ENCODE measurements around the gene RGS7. TPM values are rescaled to one million over a fixed set of nuclear protein-coding genes. Genes with fewer than 3 reads are reported as not detected.

RGS7 gene
- total RNA-seq, 2 experiments from 2014 or later, result not detected

DNA sequence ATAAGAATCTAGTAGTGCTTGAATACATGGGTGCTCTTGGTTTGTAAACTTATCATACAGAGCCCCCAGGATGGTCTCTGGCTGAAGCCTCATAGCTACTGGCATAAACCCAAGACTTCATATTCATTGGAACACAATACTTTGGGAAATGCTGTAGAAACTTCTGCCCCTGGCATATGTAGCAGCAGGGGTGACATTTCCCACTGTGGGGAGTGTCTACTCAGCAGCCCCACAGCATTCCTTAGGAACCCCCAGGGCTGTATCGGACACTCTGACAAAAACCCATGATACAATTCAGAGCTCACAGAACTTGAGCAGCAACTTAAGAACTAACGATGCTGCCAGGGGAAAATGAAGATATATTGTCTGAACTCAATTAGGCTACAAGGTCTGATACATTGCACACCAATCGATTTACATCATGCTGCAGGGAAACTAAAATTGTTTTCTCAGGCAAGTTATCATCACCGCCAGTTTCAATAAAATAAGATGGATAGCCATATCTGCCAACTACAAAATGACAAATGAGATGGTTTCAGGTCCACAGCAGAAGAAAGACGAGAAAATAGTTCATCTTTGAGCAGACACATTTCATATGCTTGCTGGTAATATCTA, 564.0 kb downstream of the RGS7 start:
- no peaks in the 10 kb centered on the region for H3K79me2 ChIP-seq (ENCODE audit: insufficient read depth, low read depth, low read length)
- ChIA-PET CTCF (ENCODE audit: unreplicated experiment) (no interaction called here), POLR2A (interaction anchor here (0.7 kb wide), 1 partner anchor 13 kb away, joined by 4 read pairs; no protein-coding TSS in a partner anchor)
- no peaks in the 10 kb centered on the region for H3K36me3 ChIP-seq (ENCODE audit: insufficient read depth, low read length)
- H2AFZ ChIP-seq (ENCODE audit: low read length), result no peak overlapping the region
- no peak overlapping the region for H3K4me2 ChIP-seq (ENCODE audit: low read length)
- no peaks in the 10 kb centered on the region for H3K9me2 ChIP-seq (ENCODE audit: insufficient read depth, low read length)
- no TSS peak for BruUV-seq (replicated peaks)
- H3K4me3 ChIP-seq (ENCODE audit: low read depth, low read length, poor library complexity, severe bottlenecking), result no peak overlapping the region
- no peak for DNase-seq (ENCODE audit: low spot score)
- intact Hi-C loops (cut with micrococcal nuclease; ENCODE audit: unreplicated experiment), result no loop called here
- H3K27ac ChIP-seq (ENCODE audit: low read depth, low read length, poor library complexity, severe bottlenecking), result no peak overlapping the region
- no peak for TF ChIP-seq EZH2phosphoT487 (IDR thresholded peaks at IDR 0.05; ENCODE audit: borderline replicate concordance, low read depth, low read length)
- H3K9me3 ChIP-seq (ENCODE audit: low read length), result no peaks in the 10 kb centered on the region
- no peaks in the 10 kb centered on the region for H3K4me1 ChIP-seq (ENCODE audit: insufficient read depth, low read length, poor library complexity, severe bottlenecking)
- no peaks in the 10 kb centered on the region for H4K20me1 ChIP-seq (ENCODE audit: insufficient read depth, low read length)

DNA sequence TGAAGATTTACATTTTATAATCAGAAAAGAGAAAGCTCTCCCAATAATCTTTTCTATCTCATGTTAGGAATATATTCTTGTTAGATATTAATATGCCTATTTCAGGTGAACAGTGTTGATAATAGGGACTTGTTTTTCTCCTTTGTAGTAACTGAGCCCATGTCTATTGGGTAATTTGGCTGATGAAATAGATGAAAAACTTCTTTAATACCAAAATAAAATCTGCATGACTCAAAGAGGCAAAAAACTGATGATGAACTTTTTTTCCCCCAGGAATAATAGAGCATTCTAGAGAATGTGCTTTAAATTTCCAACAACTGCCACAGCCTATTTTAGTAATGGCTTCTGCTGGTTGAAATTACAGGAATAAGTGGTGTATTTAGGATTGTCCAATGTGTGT, 566.1 kb downstream of the RGS7 start:
- Histone ChIP-seq H3K36me3 (ENCODE audit: insufficient read depth, low read length) (no peaks in the 10 kb centered on the region), H3K9me3 (ENCODE audit: low read length) (no peaks in the 10 kb centered on the region), H3K4me3 (ENCODE audit: low read depth, low read length, poor library complexity, severe bottlenecking) (no peak overlapping the region), H3K79me2 (ENCODE audit: insufficient read depth, low read depth, low read length) (no peaks in the 10 kb centered on the region), H3K27ac (ENCODE audit: low read depth, low read length, poor library complexity, severe bottlenecking) (no peak overlapping the region), H3K4me1 (ENCODE audit: insufficient read depth, low read length, poor library complexity, severe bottlenecking) (no peaks in the 10 kb centered on the region), H3K4me2 (ENCODE audit: low read length) (no peak overlapping the region), H4K20me1 (ENCODE audit: insufficient read depth, low read length) (no peaks in the 10 kb centered on the region), H3K9me2 (ENCODE audit: insufficient read depth, low read length) (no peaks in the 10 kb centered on the region), H2AFZ (ENCODE audit: low read length) (no peak overlapping the region)
- POLR2A ChIA-PET, result no interaction called here
- no TSS peak for BruUV-seq (replicated peaks)
- TF ChIP-seq, protein P1, sequence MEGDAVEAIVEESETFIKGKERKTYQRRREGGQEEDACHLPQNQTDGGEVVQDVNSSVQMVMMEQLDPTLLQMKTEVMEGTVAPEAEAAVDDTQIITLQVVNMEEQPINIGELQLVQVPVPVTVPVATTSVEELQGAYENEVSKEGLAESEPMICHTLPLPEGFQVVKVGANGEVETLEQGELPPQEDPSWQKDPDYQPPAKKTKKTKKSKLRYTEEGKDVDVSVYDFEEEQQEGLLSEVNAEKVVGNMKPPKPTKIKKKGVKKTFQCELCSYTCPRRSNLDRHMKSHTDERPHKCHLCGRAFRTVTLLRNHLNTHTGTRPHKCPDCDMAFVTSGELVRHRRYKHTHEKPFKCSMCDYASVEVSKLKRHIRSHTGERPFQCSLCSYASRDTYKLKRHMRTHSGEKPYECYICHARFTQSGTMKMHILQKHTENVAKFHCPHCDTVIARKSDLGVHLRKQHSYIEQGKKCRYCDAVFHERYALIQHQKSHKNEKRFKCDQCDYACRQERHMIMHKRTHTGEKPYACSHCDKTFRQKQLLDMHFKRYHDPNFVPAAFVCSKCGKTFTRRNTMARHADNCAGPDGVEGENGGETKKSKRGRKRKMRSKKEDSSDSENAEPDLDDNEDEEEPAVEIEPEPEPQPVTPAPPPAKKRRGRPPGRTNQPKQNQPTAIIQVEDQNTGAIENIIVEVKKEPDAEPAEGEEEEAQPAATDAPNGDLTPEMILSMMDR (conservative IDR thresholded peaks at IDR 0.05; ENCODE audit: low read length), result no peak
- TF ChIP-seq EZH2phosphoT487 (IDR thresholded peaks at IDR 0.05; ENCODE audit: borderline replicate concordance, low read depth, low read length), result no peak
- no peak for DNase-seq (ENCODE audit: low spot score)
- CTCF ChIA-PET (ENCODE audit: unreplicated experiment), result no interaction called here
- intact Hi-C loops (cut with micrococcal nuclease; ENCODE audit: unreplicated experiment), result no loop called here

DNA sequence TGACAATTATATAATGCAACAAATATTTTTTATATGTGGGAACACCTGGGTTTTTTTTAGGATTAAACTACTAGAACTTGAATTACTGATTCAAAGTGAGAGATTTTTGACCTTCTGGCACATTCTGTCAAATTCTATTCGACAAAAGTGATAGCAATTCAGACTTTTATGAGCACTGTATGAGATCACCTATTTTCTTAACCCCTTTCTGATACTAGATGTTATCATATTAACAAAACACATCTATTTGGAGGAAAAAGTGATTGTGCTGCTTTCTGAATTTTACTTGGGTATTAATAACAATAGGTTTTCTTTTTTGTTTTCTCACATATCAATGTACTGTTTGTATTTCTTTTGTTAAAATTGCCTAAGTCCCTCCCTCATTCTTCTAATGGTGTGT, 570.1 kb downstream of the RGS7 start:
- POLR2A ChIA-PET, result interaction anchor here (0.8 kb wide), 1 partner anchor 148 kb away, joined by 3 read pairs; no protein-coding TSS in a partner anchor
- no TSS peak for BruUV-seq (replicated peaks)
- TF ChIP-seq EZH2phosphoT487 (IDR thresholded peaks at IDR 0.05; ENCODE audit: borderline replicate concordance, low read depth, low read length), result no peak
- TF ChIP-seq, protein P1 (conservative IDR thresholded peaks at IDR 0.05; ENCODE audit: low read length), result no peak
- Histone ChIP-seq H3K9me3 (ENCODE audit: low read length) (no peaks in the 10 kb centered on the region), H2AFZ (ENCODE audit: low read length) (no peak overlapping the region), H3K4me2 (ENCODE audit: low read length) (no peak overlapping the region), H3K36me3 (ENCODE audit: insufficient read depth, low read length) (no peaks in the 10 kb centered on the region), H3K9me2 (ENCODE audit: insufficient read depth, low read length) (no peaks in the 10 kb centered on the region), H3K27ac (ENCODE audit: low read depth, low read length, poor library complexity, severe bottlenecking) (no peak overlapping the region), H3K4me3 (ENCODE audit: low read depth, low read length, poor library complexity, severe bottlenecking) (no peak overlapping the region), H4K20me1 (ENCODE audit: insufficient read depth, low read length) (no peaks in the 10 kb centered on the region), H3K79me2 (ENCODE audit: insufficient read depth, low read depth, low read length) (no peaks in the 10 kb centered on the region), H3K4me1 (ENCODE audit: insufficient read depth, low read length, poor library complexity, severe bottlenecking) (no peaks in the 10 kb centered on the region)
- intact Hi-C loops (cut with micrococcal nuclease; ENCODE audit: unreplicated experiment), result no loop called here
- CTCF ChIA-PET (ENCODE audit: unreplicated experiment), result no interaction called here
- no peak for DNase-seq (ENCODE audit: low spot score)
